IMR-90 (cell line): ENCODE results near the gene MMP3. TPM values are rescaled to one million over a fixed set of nuclear protein-coding genes. Genes with fewer than 3 reads are reported as not detected.

Source experiments
- ATAC-seq: fragments of 200-7000 bp; cut with Tn5 transposase; 2 replicates; pipeline ENCODE4 v1.9.1; 2020; ENCODE audit warnings: low read depth, mild to moderate bottlenecking, moderate library complexity
- BruUV-seq: library from RNA; stranded (reverse); fragments of 400-500 nt; replicated peaks from 2 replicates; lab custom pipeline; 2021; lab: Mats Ljungman, UMichigan
- CTCF ChIA-PET: fragments of 300-600 bp; formaldehyde crosslinking; extraction: SDS; loops from one replicate; lab custom pipeline; 2021; ENCODE audit warnings: antibody characterized with exemption; lab: Yijun Ruan, JAX
- POLR2A ChIA-PET: fragments of 300-600 bp; sonication (Branson Sonifier 250); formaldehyde crosslinking; loops from one replicate; lab custom pipeline; 2022; ENCODE audit warnings: antibody characterized with exemption; ENCODE audit not compliant: unreplicated experiment; lab: Charles Lee
- DNase-seq: peaks from one replicate; pipeline ENCODE4 v3.0.0; 2013
- H2AFZ ChIP-seq: replicated peaks from 2 replicates; pipeline ENCODE3; 2013; ENCODE audit warnings: low read length, mild to moderate bottlenecking; ENCODE audit not compliant: poor library complexity
- H2AK5ac ChIP-seq: 2 replicates; pipeline ENCODE4 v1.6.1; 2013; ENCODE audit warnings: low read depth, low read length, inconsistent platforms
- H2AK9ac ChIP-seq: replicated peaks from 2 replicates; pipeline ENCODE3; 2013; ENCODE audit warnings: mild to moderate bottlenecking, low read depth, low read length, moderate library complexity; ENCODE audit not compliant: poor library complexity
- H2BK120ac ChIP-seq: 2 replicates; pipeline ENCODE4 v1.6.1; 2013; ENCODE audit warnings: low read depth, low read length, inconsistent platforms
- H2BK15ac ChIP-seq: 3 replicates; pipeline ENCODE4 v1.6.1; 2013; ENCODE audit warnings: low read depth, low read length, inconsistent platforms
- H2BK20ac ChIP-seq: 2 replicates; pipeline ENCODE4 v1.6.1; 2013; ENCODE audit warnings: low read depth, mild to moderate bottlenecking, inconsistent platforms, low read length, moderate library complexity
- H2BK5ac ChIP-seq: 2 replicates; pipeline ENCODE4 v1.6.1; 2013; ENCODE audit warnings: mild to moderate bottlenecking, low read depth, low read length, inconsistent platforms; ENCODE audit not compliant: poor library complexity, severe bottlenecking
- H3K14ac ChIP-seq: replicated peaks from 2 replicates; pipeline ENCODE4 v1.6.1; 2013; ENCODE audit warnings: low read depth, low read length, inconsistent platforms
- H3K18ac ChIP-seq: 2 replicates; pipeline ENCODE4 v1.6.1; 2013; ENCODE audit warnings: low read depth, low read length, control low read depth
- H3K23ac ChIP-seq: 2 replicates; pipeline ENCODE4 v1.6.1; 2013; ENCODE audit warnings: low read depth, low read length, inconsistent platforms
- H3K27ac ChIP-seq: 2 replicates; pipeline ENCODE4 v1.5.1; 2013; ENCODE audit warnings: mild to moderate bottlenecking, control low read depth, low read length; ENCODE audit not compliant: insufficient read depth
- H3K27me3 ChIP-seq: 2 replicates; pipeline ENCODE4 v1.6.1; 2013; ENCODE audit warnings: low read length; ENCODE audit not compliant: control insufficient read depth, insufficient read depth
- H3K36me3 ChIP-seq: 2 replicates; pipeline ENCODE4 v1.6.1; 2013; ENCODE audit warnings: low read length, mixed read lengths; ENCODE audit not compliant: control insufficient read depth, insufficient read depth
- H3K4ac ChIP-seq: 2 replicates; pipeline ENCODE4 v1.6.1; 2013; ENCODE audit warnings: low read depth, low read length, inconsistent platforms
- H3K4me1 ChIP-seq: 2 replicates; pipeline ENCODE4 v1.6.1; 2013; ENCODE audit warnings: low read length, mixed read lengths; ENCODE audit not compliant: control insufficient read depth, insufficient read depth
- H3K4me2 ChIP-seq: 2 replicates; pipeline ENCODE4 v1.6.1; 2013; ENCODE audit warnings: low read depth, mild to moderate bottlenecking, control low read depth, low read length, moderate library complexity
- H3K4me3 ChIP-seq: 2 replicates; pipeline ENCODE4 v1.5.1; 2013; ENCODE audit warnings: low read depth, mild to moderate bottlenecking, control low read depth, low read length, moderate library complexity; ENCODE audit not compliant: insufficient read depth
- H3K56ac ChIP-seq: 2 replicates; pipeline ENCODE4 v1.6.1; 2013; ENCODE audit warnings: low read length, inconsistent platforms; ENCODE audit not compliant: insufficient read depth; ENCODE audit errors: extremely low read depth
- H3K79me1 ChIP-seq, 2 experiments: 2 replicates each; pipeline ENCODE4 v1.6.1; 2013; ENCODE audit warnings: low read length in 2 of 2, inconsistent platforms in 1 of 2, low read depth in 1 of 2
- H3K9ac ChIP-seq: 2 replicates; pipeline ENCODE4 v1.6.1; 2013; ENCODE audit warnings: low read depth, low read length, control low read depth
- H3K9me1 ChIP-seq: 2 replicates; pipeline ENCODE4 v1.6.1; 2013; ENCODE audit warnings: low read length, inconsistent platforms; ENCODE audit not compliant: insufficient read depth
- H3K9me3 ChIP-seq: 2 replicates; pipeline ENCODE4 v1.6.1; 2013; ENCODE audit warnings: low read length; ENCODE audit not compliant: control insufficient read depth, insufficient read depth
- H4K20me1 ChIP-seq: 2 replicates; pipeline ENCODE4 v1.6.1; 2013; ENCODE audit warnings: low read length, inconsistent platforms; ENCODE audit not compliant: insufficient read depth
- H4K5ac ChIP-seq: 2 replicates; pipeline ENCODE4 v1.6.1; 2013; ENCODE audit warnings: mild to moderate bottlenecking, low read depth, low read length, control low read depth
- H4K8ac ChIP-seq, 2 experiments: 2 replicates each; pipeline ENCODE4 v1.6.1; 2013; ENCODE audit warnings: low read depth in 2 of 2, low read length in 2 of 2, control low read depth in 1 of 2, inconsistent platforms in 1 of 2
- H4K91ac ChIP-seq: 2 replicates; pipeline ENCODE4 v1.6.1; 2013; ENCODE audit warnings: low read depth, low read length, inconsistent platforms; ENCODE audit not compliant: insufficient read depth
- BHLHE40 ChIP-seq: fragments of 150-350 bp; IDR thresholded peaks from 2 replicates; pipeline ENCODE4 v1.6.1; 2016; ENCODE audit warnings: mild to moderate bottlenecking, low read depth, low read length
- CHD1 ChIP-seq: IDR thresholded peaks from 2 replicates; pipeline ENCODE4 v1.6.1; 2012; ENCODE audit warnings: low read depth, low read length, improper control_type of control experiment
- ELK1 ChIP-seq: fragments of 150-350 bp; IDR thresholded peaks from 2 replicates; pipeline ENCODE4 v1.6.1; 2016; ENCODE audit warnings: low read depth, mild to moderate bottlenecking, low read length, moderate library complexity, borderline replicate concordance
- MAZ ChIP-seq: IDR thresholded peaks from 2 replicates; pipeline ENCODE4 v1.6.1; 2012; ENCODE audit warnings: low read depth, mild to moderate bottlenecking, low read length, improper control_type of control experiment, moderate library complexity, borderline replicate concordance
- WGBS, 2 experiments: methylation state at CpG; one replicate each; pipeline versions ENCODE4 v1.1.5 to v1.1.7; 2013; ENCODE audit warnings: missing lambda C conversion rate in 2 of 2; ENCODE audit not compliant: insufficient read length in 1 of 2; ENCODE audit errors: extremely low coverage in 2 of 2; 5-methylcytosine and 5-hydroxymethylcytosine counted together
- dilution Hi-C: fragments of 300-500 bp; cut with HindIII; formaldehyde crosslinking; loops from one replicate; pipeline ENCODE4 v1.14.3; 2018; ENCODE audit warnings: low sequenced_read_pairs; ENCODE audit not compliant: unreplicated experiment
- in situ Hi-C: fragments of 300-500 bp; cut with MboI; formaldehyde crosslinking; loops from 3 replicates; pipeline ENCODE4 v1.14.3; 2019; ENCODE audit warnings: low sequenced_read_pairs, inconsistent platforms, mixed read lengths
- intact Hi-C: fragments of 100-400 bp; cut with micrococcal nuclease; formaldehyde crosslinking; loops from 2 replicates; pipeline ENCODE4 v1.10.0; 2022
- polyA plus RNA-seq, 3 experiments: library from polyadenylated mRNA; depleted of rRNA; stranded (reverse); fragments of >200 nt; gene quantifications; 2 replicates each; pipeline ENCODE4 v1.2.3, GENCODE V29; 2012; ENCODE audit warnings: low replicate concordance in 1 of 3
- total RNA-seq: library from RNA; depleted of rRNA; stranded (reverse); fragments of >200 nt; gene quantifications from 2 replicates; pipeline ENCODE4 v1.2.3, GENCODE V29; 2012

The MMP3 gene
- total and polyA plus RNA-seq, 2 of the 4 experiments (the other 2 are of a cell fraction), result under 0.01 to 0.39 TPM

GRCh38 chr11:102878595-102878994, 35.2 kb upstream of the MMP3 start:
- BruUV-seq, result no TSS peak

More at GRCh38 chr11:102878595-102878994, 35.2 kb upstream of the MMP3 start:
- no peak overlapping the region for H3K14ac ChIP-seq
- no peak overlapping the region for H2AK5ac ChIP-seq
- H2AK9ac ChIP-seq, result no peak overlapping the region
- no peaks in the 10 kb centered on the region for H3K4me1 ChIP-seq
- ChIA-PET POLR2A (no interaction called here), CTCF (no interaction called here)
- no peak overlapping the region for H3K23ac ChIP-seq
- H3K9ac ChIP-seq, result no peak overlapping the region
- no peak overlapping the region for H3K4me2 ChIP-seq
- dilution Hi-C loops (no loop called here), intact Hi-C loops (no loop called here), in situ Hi-C loops (no loop called here)
- H3K9me3 ChIP-seq, result no peaks in the 10 kb centered on the region
- no peak overlapping the region for H2BK20ac ChIP-seq
- no peaks in the 10 kb centered on the region for H3K9me1 ChIP-seq
- no peak overlapping the region for H4K91ac ChIP-seq
- H2BK5ac ChIP-seq, result no peak overlapping the region
- ATAC-seq, result no peak
- no peak overlapping the region for H3K27ac ChIP-seq
- no peak overlapping the region for H2BK120ac ChIP-seq
- H4K20me1 ChIP-seq, result no peaks in the 10 kb centered on the region
- H3K27me3 ChIP-seq, result 0 out of 2 replicates have a peak, but pooled peaks cover 2% of the 10 kb centered on the region
- TF ChIP-seq BHLHE40 (no peak), MAZ (no peak), CHD1 (no peak), ELK1 (no peak)
- no peak overlapping the region for H2BK15ac ChIP-seq
- no peak overlapping the region for H4K5ac ChIP-seq
- no peak overlapping the region for H3K18ac ChIP-seq
- no peak overlapping the region for H3K4ac ChIP-seq
- no peak overlapping the region for H4K8ac ChIP-seq
- H3K56ac ChIP-seq, result no peak overlapping the region
- H2AFZ ChIP-seq, result no peak overlapping the region
- H3K79me1 ChIP-seq, result no peaks in the 10 kb centered on the region
- 83% methylated on average over 1 of the region's 2 CpGs; no CpG with 5 or more reads in 1 of the 2 experiments for WGBS, 2 experiments
- no peak overlapping the region for H3K4me3 ChIP-seq
- H3K36me3 ChIP-seq, result no peaks in the 10 kb centered on the region
- no peak for DNase-seq
